DOHH2 (cell line): ENCODE data around the gene MTURN.
A peak's percentile ranks its signal among the peaks of the same experiment; 100 is the strongest.

Experiments used
- H3F3A ChIP-seq: fragments of 200-600 bp; sonication (generic), shearing (Covaris generic); 2 replicates; pipeline ENCODE4 v1.6.0; 2016; ENCODE audit warnings: antibody characterized with exemption, mild to moderate bottlenecking; ENCODE audit not compliant: control insufficient read depth, insufficient read depth
- H3K27ac ChIP-seq: fragments of 200-600 bp; sonication (generic); 2 replicates; pipeline ENCODE4 v1.5.1; 2014; ENCODE audit warnings: low read depth, mild to moderate bottlenecking, low read length, moderate library complexity
- H3K27me3 ChIP-seq: fragments of 200-600 bp; sonication (generic); 2 replicates; pipeline ENCODE4 v1.6.1; 2014; ENCODE audit warnings: mild to moderate bottlenecking, low read length, mixed read lengths; ENCODE audit not compliant: control insufficient read depth
- H3K36me3 ChIP-seq: fragments of 200-600 bp; sonication (generic); 2 replicates; pipeline ENCODE4 v1.6.1; 2014; ENCODE audit warnings: mild to moderate bottlenecking, low read length, moderate library complexity, mixed read lengths; ENCODE audit not compliant: control insufficient read depth
- H3K4me1 ChIP-seq: fragments of 200-600 bp; sonication (generic); 2 replicates; pipeline ENCODE4 v1.6.1; 2014; ENCODE audit warnings: mild to moderate bottlenecking, low read length, mixed read lengths; ENCODE audit not compliant: control insufficient read depth
- H3K4me2 ChIP-seq: fragments of 200-600 bp; sonication (generic); 2 replicates; pipeline ENCODE4 v1.6.0; 2014; ENCODE audit warnings: mild to moderate bottlenecking, low read length, moderate library complexity
- H3K4me3 ChIP-seq: fragments of 200-600 bp; sonication (generic); 2 replicates; pipeline ENCODE4 v1.5.1; 2014; ENCODE audit warnings: mild to moderate bottlenecking, low read length, mixed read lengths
- H3K79me2 ChIP-seq: fragments of 200-600 bp; sonication (generic); 2 replicates; pipeline ENCODE4 v1.6.1; 2014; ENCODE audit warnings: mild to moderate bottlenecking, low read length, mixed read lengths; ENCODE audit not compliant: control insufficient read depth
- H3K9me2 ChIP-seq: fragments of 200-600 bp; sonication (generic); replicated peaks from 2 replicates; pipeline ENCODE4 v1.6.1; 2014; ENCODE audit warnings: mild to moderate bottlenecking, low read length, mixed read lengths; ENCODE audit not compliant: control insufficient read depth
- H3K9me3 ChIP-seq: fragments of 200-600 bp; sonication (generic); 2 replicates; pipeline ENCODE4 v1.6.1; 2014; ENCODE audit warnings: antibody characterized with exemption, low read length, mixed read lengths; ENCODE audit not compliant: control insufficient read depth, insufficient read depth
- H4K20me1 ChIP-seq: fragments of 200-600 bp; sonication (generic); 2 replicates; pipeline ENCODE4 v1.6.0; 2014; ENCODE audit warnings: low read depth, mild to moderate bottlenecking, antibody characterized with exemption, low read length, moderate library complexity; ENCODE audit not compliant: control insufficient read depth, insufficient read depth
- EZH2phosphoT487 ChIP-seq: fragments of 200-600 bp; sonication (generic); IDR thresholded peaks from 2 replicates; pipeline ENCODE4 v1.6.1; 2017; ENCODE audit warnings: borderline replicate concordance, mild to moderate bottlenecking, antibody characterized with exemption, low read length, moderate library complexity, mixed read lengths
- TF ChIP-seq, protein P1 (sequence below): fragments of 200-600 bp; sonication (generic); IDR thresholded peaks from one replicate; pipeline ENCODE4 v1.5.1; 2014; ENCODE audit warnings: antibody characterized with exemption, mild to moderate bottlenecking, low read depth, low read length; ENCODE audit not compliant: poor library complexity, severe bottlenecking

MTURN gene

DNA sequence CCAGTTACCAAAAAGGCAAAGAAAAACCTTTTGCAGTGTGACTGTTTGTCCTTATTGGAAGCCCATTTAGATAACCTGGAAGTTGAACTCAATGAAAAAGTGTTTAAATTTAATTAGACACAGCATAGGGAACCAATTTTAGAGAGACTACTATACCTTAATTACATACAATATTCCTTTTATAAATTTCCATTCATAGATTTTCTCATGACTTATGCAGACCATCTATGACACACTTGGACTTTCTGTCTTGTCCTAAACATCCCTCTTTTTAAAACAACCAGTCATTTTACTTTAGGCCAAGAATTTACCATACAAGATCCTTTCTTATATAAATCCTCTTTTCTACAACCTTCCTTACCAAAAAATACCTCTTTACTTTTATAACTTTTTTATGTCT lies 61.6 kb downstream of the MTURN start:
- H3F3A ChIP-seq: no peaks in the 10 kb centered on the region
- no peak overlapping the region for H3K27ac ChIP-seq
- no peak overlapping the region for H3K4me3 ChIP-seq
- H3K9me2 ChIP-seq: no peaks in the 10 kb centered on the region
- H3K9me3 ChIP-seq: peaks cover 54% of the 10 kb centered on the region
- H3K4me2 ChIP-seq: no peak overlapping the region
- H3K36me3 ChIP-seq: no peaks in the 10 kb centered on the region
- no peaks in the 10 kb centered on the region for H4K20me1 ChIP-seq
- H3K79me2 ChIP-seq: no peaks in the 10 kb centered on the region
- no peaks in the 10 kb centered on the region for H3K27me3 ChIP-seq
- peaks cover 19% of the 10 kb centered on the region for H3K4me1 ChIP-seq
- TF ChIP-seq EZH2phosphoT487: no peak
- TF ChIP-seq, protein P1, sequence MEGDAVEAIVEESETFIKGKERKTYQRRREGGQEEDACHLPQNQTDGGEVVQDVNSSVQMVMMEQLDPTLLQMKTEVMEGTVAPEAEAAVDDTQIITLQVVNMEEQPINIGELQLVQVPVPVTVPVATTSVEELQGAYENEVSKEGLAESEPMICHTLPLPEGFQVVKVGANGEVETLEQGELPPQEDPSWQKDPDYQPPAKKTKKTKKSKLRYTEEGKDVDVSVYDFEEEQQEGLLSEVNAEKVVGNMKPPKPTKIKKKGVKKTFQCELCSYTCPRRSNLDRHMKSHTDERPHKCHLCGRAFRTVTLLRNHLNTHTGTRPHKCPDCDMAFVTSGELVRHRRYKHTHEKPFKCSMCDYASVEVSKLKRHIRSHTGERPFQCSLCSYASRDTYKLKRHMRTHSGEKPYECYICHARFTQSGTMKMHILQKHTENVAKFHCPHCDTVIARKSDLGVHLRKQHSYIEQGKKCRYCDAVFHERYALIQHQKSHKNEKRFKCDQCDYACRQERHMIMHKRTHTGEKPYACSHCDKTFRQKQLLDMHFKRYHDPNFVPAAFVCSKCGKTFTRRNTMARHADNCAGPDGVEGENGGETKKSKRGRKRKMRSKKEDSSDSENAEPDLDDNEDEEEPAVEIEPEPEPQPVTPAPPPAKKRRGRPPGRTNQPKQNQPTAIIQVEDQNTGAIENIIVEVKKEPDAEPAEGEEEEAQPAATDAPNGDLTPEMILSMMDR: no peak

DNA sequence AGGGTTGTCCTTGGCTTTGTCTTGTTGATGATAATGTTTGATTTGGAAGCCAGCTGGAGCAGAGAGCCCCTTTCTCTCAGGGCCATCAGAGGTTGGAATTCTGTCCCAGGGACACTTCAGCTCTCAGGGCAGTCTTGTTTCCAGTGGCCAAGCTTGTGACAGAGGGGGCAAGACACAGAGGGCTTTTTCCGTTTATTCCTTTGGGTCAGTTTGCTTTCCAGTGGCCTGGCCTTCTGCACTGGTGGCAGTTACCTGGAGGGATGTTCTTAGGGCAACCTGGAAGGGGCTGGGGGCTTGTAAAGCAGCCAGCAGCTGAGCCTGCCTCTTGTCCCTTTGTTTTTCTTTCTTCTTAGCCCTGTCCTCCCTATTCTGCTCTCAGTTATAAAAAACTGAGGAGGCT lies 62.7 kb downstream of the MTURN start:
- no peak overlapping the region for H3K4me3 ChIP-seq
- H3K27ac ChIP-seq: no peak overlapping the region
- peaks cover 49% of the 10 kb centered on the region for H3K9me3 ChIP-seq
- TF ChIP-seq EZH2phosphoT487: no peak
- TF ChIP-seq, protein P1: no peak
- no peaks in the 10 kb centered on the region for H3K36me3 ChIP-seq
- no peaks in the 10 kb centered on the region for H3K9me2 ChIP-seq
- H3K27me3 ChIP-seq: no peaks in the 10 kb centered on the region
- no peaks in the 10 kb centered on the region for H4K20me1 ChIP-seq
- no peaks in the 10 kb centered on the region for H3F3A ChIP-seq
- peaks cover 29% of the 10 kb centered on the region for H3K4me1 ChIP-seq
- no peaks in the 10 kb centered on the region for H3K79me2 ChIP-seq
- no peak overlapping the region for H3K4me2 ChIP-seq

DNA sequence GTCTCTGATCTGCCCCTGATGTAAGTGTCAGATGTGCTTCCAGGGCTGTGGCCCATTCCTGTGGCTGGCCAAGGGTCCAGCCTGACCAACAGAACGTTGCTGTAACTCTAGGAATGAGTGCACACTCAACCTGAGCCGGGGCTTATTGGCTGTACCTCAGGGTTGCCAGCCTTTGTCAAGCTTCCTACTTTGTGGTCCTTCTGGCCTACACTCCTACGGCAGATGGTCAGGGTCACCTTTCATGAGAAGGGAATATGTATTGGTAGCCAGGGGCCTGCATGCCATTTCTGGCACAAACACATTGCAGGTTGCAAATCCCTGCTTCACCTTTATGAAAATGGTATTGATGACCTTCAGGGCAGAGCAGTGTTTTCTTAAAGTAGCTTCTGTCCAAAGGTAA lies 64.5 kb downstream of the MTURN start:
- no peak overlapping the region for H3K4me2 ChIP-seq
- H3K27ac ChIP-seq: no peak overlapping the region
- no peaks in the 10 kb centered on the region for H3K36me3 ChIP-seq
- no peaks in the 10 kb centered on the region for H4K20me1 ChIP-seq
- H3K4me1 ChIP-seq: peaks cover 32% of the 10 kb centered on the region
- H3F3A ChIP-seq: no peaks in the 10 kb centered on the region
- TF ChIP-seq EZH2phosphoT487: no peak
- TF ChIP-seq, protein P1: no peak
- H3K4me3 ChIP-seq: no peak overlapping the region
- H3K9me2 ChIP-seq: no peaks in the 10 kb centered on the region
- no peaks in the 10 kb centered on the region for H3K79me2 ChIP-seq
- no peaks in the 10 kb centered on the region for H3K27me3 ChIP-seq
- H3K9me3 ChIP-seq: peaks cover 42% of the 10 kb centered on the region

DNA sequence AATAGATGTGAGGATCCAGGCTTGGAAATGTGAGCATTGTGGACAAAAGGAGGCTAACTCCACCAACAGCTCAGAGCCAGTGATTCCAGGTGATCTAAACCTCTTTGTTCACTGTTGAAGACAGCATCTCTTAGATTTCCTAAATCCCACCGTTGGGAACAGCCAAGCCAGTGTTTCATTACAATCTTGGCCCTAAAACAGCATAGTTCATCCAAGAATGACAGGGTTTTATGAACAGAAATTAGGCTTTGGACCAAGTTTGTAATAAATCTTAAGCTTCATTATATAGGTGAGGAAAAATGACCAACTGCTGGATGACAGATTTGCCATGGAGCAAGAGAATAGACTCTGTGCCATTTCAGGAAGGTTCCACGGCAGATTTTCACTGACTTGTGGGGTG lies 65.8 kb downstream of the MTURN start:
- Histone ChIP-seq H3F3A (no peaks in the 10 kb centered on the region), H3K27ac (peak overlapping the region; percentile 12), H3K79me2 (no peaks in the 10 kb centered on the region), H3K4me2 (peak overlapping the region; percentile 53), H4K20me1 (no peaks in the 10 kb centered on the region), H3K27me3 (no peaks in the 10 kb centered on the region), H3K4me1 (peaks cover 32% of the 10 kb centered on the region), H3K36me3 (no peaks in the 10 kb centered on the region), H3K9me3 (peaks cover 29% of the 10 kb centered on the region), H3K4me3 (peak overlapping the region; percentile 24), H3K9me2 (no peaks in the 10 kb centered on the region)
- no peak for TF ChIP-seq EZH2phosphoT487
- TF ChIP-seq, protein P1: no peak
